Stomach (tissue), 4 donors: ENCODE data around the gene LRP1B.

Experiments
- EP300 ChIP-seq: sonication (generic); formaldehyde crosslinking; IDR thresholded peaks from one replicate; pipeline ENCODE4 v1.6.1; 2017; ENCODE audit warnings: antibody characterized with exemption
- POLR2A ChIP-seq, 4 donors: fragments of 450-650 bp; IDR thresholded peaks; one replicate each; pipeline ENCODE4 v1.6.1; 2016; ENCODE audit warnings: antibody characterized with exemption in 4 of 4, control low read depth in 2 of 4, mild to moderate bottlenecking in 1 of 4, moderate library complexity in 1 of 4
- POLR2AphosphoS5 ChIP-seq, 3 donors: sonication (generic); formaldehyde crosslinking; IDR thresholded peaks; one replicate each; pipeline ENCODE4 v1.6.1; 2016; ENCODE audit warnings: antibody characterized with exemption in 3 of 3
- TF ChIP-seq, protein P1 (sequence below), 7 experiments: fragments of 450-650 bp in 4 of 7; fragments of 200-600 bp in 3 of 7; sonication (generic) in 3 of 7; IDR thresholded peaks; one replicate each; pipeline ENCODE4 v1.5.1; 2016 to 2019; ENCODE audit warnings: antibody characterized with exemption in 7 of 7, control low read depth in 2 of 7, mild to moderate bottlenecking in 1 of 7

DNA sequence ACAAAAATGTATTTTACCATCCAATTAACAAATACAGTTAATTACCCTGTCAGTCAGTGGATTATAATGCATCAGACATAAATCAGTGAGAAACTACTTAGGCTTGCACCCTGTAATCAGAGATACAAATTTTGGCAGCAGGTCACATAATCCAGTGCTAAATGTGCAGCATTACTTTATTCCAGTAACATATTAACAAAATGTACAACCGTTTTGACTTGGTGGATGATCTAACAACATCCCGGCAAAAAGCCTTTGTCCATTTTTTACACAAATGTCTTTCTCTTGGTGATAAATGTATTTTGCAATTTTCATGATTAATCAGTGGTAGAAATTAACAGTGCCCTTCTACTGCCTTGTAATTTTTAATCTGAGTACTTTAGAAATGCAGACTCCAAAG, 162.8 kb downstream of the LRP1B start:
- TF ChIP-seq, protein P1, sequence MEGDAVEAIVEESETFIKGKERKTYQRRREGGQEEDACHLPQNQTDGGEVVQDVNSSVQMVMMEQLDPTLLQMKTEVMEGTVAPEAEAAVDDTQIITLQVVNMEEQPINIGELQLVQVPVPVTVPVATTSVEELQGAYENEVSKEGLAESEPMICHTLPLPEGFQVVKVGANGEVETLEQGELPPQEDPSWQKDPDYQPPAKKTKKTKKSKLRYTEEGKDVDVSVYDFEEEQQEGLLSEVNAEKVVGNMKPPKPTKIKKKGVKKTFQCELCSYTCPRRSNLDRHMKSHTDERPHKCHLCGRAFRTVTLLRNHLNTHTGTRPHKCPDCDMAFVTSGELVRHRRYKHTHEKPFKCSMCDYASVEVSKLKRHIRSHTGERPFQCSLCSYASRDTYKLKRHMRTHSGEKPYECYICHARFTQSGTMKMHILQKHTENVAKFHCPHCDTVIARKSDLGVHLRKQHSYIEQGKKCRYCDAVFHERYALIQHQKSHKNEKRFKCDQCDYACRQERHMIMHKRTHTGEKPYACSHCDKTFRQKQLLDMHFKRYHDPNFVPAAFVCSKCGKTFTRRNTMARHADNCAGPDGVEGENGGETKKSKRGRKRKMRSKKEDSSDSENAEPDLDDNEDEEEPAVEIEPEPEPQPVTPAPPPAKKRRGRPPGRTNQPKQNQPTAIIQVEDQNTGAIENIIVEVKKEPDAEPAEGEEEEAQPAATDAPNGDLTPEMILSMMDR (IDR thresholded peaks at IDR 0.05): no peak
- no peak for TF ChIP-seq POLR2A (IDR thresholded peaks at IDR 0.05)
- no peak for TF ChIP-seq EP300
- no peak for TF ChIP-seq POLR2AphosphoS5 (IDR thresholded peaks at IDR 0.05)
